Measurements from ENCODE around the gene C1orf35.

The C1orf35 gene

DNA sequence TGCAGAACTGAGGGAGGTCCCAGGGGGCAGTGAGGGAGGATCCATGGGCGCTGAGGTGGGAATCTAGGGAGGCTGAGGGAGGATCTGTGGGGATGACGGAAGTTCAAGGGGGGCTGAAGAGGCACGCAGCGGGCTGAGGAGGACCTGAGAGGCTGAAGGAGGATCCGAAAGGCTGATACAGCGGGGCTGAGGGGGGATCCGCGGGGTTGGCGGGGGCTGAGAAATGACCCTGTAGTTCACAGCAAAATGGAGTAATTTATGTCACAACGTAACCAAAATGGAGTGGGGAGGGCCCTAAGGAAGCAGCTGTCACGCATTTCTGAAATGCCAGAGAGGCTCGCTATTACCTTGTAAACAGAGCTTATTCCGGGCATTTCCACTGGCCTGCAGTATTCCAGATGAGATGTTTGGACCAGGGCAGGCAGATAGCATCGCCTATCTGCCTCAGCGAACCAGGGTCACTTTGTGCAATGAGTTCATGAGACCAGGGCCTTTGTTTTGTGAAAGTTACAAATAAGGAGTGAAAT is 6.9 kb upstream of the C1orf35 start:
- DNase-seq (ENCODE audit: low read depth in 4 of 4, low spot score in 1 of 4): no peak

DNA sequence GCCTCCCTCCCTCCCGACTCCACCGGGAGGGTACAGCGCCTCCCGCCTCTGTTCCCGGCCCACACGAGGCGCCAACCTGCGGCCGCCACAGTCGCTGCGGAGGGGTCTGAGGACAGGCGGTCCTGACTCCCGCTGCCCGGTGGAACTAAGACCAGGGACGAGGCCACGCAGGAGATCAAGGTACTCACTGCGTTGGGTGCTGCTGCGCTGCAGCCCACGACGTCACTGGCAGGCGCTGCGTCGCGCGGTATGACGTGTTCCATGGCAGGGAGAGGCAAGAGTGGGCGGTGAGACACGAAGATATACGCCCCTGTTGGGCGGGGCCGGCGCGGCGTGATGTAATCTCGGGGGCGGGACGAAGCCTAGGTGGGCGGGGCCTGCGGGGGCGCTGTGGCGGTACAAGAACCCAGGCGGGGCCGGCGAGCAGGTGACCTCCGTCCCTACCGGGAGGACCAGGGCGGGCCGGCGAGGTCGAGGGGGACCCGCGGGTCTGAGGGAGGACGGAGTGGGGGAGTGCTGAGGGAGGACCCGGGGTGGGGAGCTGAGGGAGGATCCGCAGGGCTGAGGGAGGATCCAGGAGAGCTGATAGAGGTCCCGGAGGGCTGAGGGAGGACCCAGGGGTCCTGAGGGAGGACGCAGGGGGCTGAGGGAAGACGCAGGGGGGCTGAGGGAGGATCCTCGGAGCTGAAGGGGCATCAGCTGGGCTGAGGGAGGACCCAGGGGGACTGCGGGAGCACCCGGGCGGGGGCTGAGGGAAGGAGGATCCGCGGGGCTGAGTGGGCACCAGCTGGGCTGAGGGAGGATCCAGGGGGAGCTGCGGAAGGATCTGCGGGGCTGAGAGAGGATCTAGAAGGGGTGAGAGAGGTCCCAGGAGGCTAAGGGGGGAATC is 6.2 kb upstream of the C1orf35 start, which contains the start of gene MRPL55:
TSS of gene MRPL55 (minus strand) at position 227 of the 889 bp plus-strand sequence. CDS start 1,039 bp downstream, outside the sequence.
- DNase-seq (ENCODE audit: low read depth in 4 of 4, low spot score in 1 of 4): peak; percentile 94 to 99 (median 96)

- no peak for DNase-seq (ENCODE audit: low read depth in 4 of 4, low spot score in 1 of 4)
Observed at GRCh38 chr1:228108742-228109072, 5.6 kb upstream of the C1orf35 start.

GRCh38 chr1:228108055-228108690 is 5.0 kb upstream of the C1orf35 start:
- DNase-seq (ENCODE audit: low read depth in 4 of 4, low spot score in 1 of 4): no peak

DNA sequence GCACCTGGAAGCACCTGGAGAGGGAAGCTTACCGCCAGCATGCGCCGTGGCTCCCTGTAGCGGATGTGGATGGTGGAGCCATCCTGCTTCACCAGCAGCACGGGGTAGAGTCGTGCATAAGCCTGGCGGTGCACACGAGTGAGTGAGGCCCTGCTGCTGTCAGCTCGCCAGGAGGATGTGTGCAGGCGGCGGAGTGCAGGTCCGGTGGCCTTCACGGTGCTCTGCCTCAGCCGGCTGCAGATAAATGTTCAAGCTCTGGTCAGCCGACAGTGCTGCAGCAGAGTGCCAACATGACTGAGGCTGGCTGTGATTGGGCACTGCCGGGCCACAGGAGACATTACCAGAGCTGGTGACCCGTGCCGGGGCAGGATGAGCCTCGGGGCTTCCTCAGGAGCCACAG is 4.5 kb upstream of the C1orf35 start:
- no peak for DNase-seq (ENCODE audit: low read depth in 4 of 4, low spot score in 1 of 4)

DNA sequence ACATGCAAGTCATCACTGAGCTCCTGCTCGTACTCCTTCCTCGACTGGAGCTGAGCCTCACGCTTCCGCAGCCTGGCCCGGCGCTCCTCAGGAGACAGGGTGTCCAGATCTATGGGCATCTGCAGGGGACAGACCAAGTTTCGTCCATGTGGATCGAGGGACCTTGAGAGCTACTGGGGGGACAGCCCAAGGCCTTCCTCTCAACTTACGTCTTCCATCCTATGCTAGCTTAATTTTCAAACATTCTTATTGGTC is 3.6 kb upstream of the C1orf35 start:
- no peak for DNase-seq (ENCODE audit: low read depth in 4 of 4, low spot score in 1 of 4)

DNA sequence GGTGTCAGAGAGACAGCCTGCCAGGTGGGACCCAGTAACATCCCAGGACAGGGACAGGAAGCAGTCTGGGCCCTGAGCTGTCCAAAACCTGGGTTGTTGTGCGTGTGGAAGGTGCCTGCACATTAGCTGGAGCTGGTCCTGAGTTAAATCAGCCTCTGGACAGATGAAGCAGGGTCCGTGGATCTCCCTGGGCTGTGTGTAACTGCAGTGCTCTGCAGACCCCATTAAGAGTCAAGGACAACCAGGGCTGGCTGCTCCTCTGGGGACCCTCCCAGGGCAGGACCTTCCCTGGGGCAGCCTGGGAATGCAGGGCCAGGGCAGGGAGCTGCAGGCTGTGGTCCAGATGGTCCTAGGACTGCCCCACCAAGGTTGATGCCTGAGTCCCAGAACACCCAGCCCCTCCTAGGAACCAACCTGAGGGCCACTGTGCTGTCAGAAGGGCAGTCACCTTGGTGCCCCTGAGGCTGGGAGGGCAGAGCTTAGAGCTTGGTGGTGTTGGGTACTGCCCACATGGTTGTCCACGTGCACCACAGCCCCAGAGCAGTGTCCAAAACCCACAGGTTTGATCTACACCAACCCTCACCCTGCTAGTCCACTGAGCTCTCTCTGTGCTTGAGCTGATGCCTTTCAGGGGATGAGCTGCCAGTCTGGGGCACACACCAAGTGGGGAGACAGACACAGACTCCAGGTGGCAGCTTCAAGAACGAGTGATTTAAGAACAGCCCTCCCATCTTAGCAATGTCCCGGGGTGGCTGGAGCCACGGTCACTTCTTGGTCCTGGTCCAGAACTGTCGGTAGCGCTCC is 3.1 kb upstream of the C1orf35 start:
- no peak for DNase-seq (ENCODE audit: low read depth in 4 of 4, low spot score in 1 of 4)

- no peak for DNase-seq (ENCODE audit: low read depth in 4 of 4, low spot score in 1 of 4)
Observed at GRCh38 chr1:228105270-228105995, 2.3 kb upstream of the C1orf35 start.

DNA sequence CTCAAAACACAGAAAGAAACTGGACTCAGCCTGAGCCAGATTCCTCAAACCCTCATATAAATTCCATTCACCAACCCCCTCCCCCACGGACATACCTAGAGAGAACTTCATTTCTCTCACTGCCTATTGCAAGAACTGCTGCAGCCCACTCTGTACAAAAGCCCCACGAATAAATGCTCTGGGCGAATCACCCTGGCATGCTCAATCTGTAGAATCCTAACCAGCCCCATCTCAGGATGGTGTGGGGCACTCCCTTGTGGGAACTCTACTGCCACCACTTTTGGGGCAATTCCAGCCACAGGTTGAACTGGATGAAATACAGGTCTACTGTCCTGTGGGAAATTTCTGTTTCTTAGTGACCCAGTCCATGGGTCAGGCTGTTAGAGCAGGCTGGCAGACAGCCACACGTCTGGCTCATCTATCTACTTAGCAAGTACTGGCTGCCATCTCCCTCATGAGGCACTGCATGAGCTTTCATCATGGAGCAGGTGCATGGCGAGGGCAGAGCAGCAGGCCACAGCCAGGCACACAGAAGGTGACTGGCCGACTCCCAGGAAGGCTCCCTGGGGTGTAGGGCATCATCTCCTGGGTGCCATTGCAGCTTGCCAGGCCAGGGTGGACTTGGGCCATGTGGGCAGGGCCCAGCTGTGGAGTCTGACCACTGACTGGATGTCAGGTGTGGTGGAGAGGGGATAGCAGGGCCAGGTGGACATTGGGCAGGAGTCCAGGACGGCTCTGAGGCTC is 1.6 kb upstream of the C1orf35 start:
- no peak for DNase-seq (ENCODE audit: low read depth in 4 of 4, low spot score in 1 of 4)

- DNase-seq (ENCODE audit: low read depth in 4 of 4, low spot score in 1 of 4): peak in 1 of 4 experiments; percentile 40
Observed at GRCh38 chr1:228101994-228102790, 933 bp downstream of the C1orf35 start.

- DNase-seq (ENCODE audit: low read depth in 4 of 4, low spot score in 1 of 4): no peak
Observed at GRCh38 chr1:228101614-228101993, 1.5 kb downstream of the C1orf35 start.

- no peak for DNase-seq (ENCODE audit: low read depth in 4 of 4, low spot score in 1 of 4)
Observed at GRCh38 chr1:228100822-228101613, 2.1 kb downstream of the C1orf35 start.

DNA sequence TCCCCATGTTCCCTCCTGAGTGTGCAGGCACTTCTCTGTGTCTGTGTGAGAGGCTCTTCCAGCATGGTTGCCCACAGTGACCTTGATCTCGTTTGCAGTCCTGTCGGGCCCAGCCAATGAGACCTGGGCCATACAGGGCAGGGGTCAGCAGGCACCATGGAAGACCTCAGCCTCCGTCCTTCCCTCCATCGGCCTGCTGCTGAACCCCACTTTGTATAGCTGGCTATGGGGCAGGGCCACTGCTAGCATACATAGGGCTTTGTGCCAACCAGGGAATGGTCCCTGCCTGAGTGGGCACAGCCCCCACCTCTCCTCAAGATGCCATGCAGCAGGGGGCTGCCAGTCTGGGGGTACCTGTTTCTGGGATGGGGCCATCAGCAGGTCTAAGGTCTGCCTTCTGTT is 3.8 kb downstream of the C1orf35 start:
- no peak for DNase-seq (ENCODE audit: low read depth in 4 of 4, low spot score in 1 of 4)

DNA sequence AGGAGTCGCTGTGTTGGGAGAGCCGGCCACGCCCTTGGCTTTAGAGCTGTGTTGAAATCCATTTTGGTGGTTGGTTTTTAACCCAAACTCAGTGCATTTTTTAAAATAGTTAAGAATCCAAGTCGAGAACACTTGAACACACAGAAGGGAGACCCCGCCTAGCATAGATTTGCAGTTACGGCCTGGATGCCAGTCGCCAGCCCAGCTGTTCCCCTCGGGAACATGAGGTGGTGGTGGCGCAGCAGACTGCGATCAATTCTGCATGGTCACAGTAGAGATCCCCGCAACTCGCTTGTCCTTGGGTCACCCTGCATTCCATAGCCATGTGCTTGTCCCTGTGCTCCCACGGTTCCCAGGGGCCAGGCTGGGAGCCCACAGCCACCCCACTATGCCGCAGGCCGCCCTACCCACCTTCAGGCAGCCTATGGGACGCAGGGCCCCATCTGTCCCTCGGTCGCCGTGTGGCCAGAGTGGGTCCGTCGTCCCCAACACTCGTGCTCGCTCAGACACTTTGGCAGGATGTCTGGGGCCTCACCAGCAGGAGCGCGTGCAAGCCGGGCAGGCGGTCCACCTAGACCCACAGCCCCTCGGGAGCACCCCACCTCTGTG is 4.7 kb downstream of the C1orf35 start:
- no peak for DNase-seq (ENCODE audit: low read depth in 4 of 4, low spot score in 1 of 4)

- no peak for DNase-seq (ENCODE audit: low read depth in 4 of 4, low spot score in 1 of 4)
Observed at GRCh38 chr1:228097333-228098081, 5.6 kb downstream of the C1orf35 start.

GRCh38 chr1:228096416-228097332 is 6.5 kb downstream of the C1orf35 start:
- DNase-seq (ENCODE audit: low read depth in 4 of 4, low spot score in 1 of 4): no peak

GRCh38 chr1:228095938-228096337 is 7.2 kb downstream of the C1orf35 start:
- no peak for DNase-seq (ENCODE audit: low read depth in 4 of 4, low spot score in 1 of 4)

Data from stimulated activated CD4-positive, alpha-beta T cell treated with anti-CD3 and anti-CD28 coated beads, Interleukin-1b, Interleukin-23, amount 100 ng/mL, for 24 hours (primary cell).